Anterior cingulate cortex (tissue), 58 donors: Measurements from ENCODE around the gene PLEKHS1.

Source experiments
- DNase-seq, 58 donors: peaks; one replicate each; lab custom pipeline; 2025; lab: John Stamatoyannopoulos, UW

PLEKHS1 gene

DNA sequence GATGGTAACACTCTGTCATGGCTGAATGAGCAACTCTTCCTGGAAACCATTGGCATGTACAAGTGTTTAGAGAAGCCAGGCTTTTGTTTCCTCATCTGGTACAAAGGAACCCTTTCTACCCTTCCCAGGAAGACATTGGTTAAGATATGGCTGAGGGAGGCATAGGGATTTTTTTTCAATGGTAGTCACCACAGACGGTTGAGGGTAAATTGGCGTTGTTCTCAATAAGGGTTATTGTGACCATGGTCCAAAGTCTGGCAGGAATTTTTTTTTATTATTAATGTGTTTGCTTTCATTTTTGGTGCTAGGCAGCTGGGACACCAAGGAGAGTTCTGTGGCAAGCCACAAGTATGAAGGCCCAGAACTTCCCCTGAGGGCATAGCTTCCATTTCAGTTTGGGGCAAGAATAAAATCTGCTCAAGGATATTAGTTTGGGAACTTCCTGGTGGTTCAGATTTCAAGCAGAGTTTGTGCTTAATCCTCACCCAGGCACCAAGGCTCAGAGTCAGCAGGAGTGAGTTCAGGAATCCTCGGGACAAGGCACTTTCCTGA lies at the start of gene PLEKHS1:
Gene PLEKHS1 (plus strand): TSS at position 502 of the 552 bp plus-strand sequence. CDS start 3,596 bp downstream, outside the sequence.
- no peak for DNase-seq

DNA sequence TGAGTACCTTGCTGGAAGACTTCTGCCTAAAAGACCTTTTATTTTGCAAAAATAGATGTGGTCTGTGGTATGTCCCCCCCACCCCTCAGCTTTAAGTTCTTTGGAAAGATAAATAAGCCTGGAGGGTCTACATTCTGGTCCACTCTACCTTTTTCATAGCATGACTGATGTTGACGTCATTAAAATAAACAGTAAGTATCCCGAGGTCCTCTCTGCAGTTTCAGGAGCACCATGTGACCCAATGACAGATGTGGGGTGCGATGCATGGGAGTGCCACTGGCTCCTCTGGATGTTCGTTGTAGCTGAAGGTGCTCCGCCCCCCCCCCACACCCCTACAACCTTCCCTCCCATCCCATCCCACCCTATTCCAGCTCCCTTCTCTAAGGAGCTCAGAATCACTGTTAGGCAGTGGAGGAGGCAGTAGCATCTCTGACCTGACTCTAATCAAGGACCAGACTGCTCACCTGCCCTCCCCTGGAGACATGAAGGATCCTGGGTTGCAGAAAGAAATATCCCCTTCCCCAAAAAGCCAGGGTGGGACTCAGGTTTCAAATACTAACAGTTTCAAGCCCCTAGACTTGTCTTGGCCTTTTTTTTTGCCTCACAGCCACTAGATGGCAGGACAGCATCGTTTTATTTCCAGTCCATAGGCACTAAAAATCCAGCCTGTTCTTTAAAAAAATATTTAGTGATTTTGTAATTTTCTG lies 46.7 kb upstream of the PLEKHS1 start:
- DNase-seq = peak in 17 of 58 donors; percentile 4 to 45 (median 24)

DNA sequence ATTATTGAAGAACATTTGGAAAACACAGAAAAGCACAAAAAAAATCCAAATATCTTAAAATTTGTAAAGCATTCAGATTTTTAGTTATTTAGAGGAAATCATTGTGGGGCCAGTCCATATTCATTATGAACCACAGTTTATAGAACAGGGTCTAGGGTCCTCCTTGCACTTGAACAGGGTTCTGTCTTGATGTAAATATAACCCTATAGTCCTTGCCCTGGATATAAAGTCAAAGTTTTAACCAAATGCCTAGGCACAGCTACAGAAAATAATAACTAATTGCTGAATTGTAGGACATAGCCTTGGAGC lies 46.2 kb upstream of the PLEKHS1 start:
- no peak for DNase-seq

GRCh38 chr10:113706623-113707022 lies 44.9 kb upstream of the PLEKHS1 start:
- DNase-seq = no peak

DNA sequence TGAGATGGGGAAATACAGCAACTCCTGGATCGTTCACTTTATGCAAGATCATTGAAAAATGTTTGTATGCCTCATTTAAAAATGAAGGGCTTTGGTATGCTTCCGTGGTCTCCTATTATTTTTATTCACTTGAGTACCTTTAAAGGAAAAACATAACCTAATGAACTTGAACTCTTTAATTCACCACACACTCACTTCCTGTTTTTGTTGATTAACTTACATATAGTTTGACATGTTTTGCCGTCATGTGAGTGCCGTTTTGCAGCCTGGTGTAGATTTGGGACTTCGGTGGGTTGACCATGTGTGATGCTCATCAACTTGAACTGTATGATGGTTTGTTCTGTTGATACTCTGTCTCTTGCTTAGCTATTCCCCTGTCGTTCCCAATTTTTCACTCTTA lies 42.8 kb upstream of the PLEKHS1 start:
- DNase-seq = no peak

DNA sequence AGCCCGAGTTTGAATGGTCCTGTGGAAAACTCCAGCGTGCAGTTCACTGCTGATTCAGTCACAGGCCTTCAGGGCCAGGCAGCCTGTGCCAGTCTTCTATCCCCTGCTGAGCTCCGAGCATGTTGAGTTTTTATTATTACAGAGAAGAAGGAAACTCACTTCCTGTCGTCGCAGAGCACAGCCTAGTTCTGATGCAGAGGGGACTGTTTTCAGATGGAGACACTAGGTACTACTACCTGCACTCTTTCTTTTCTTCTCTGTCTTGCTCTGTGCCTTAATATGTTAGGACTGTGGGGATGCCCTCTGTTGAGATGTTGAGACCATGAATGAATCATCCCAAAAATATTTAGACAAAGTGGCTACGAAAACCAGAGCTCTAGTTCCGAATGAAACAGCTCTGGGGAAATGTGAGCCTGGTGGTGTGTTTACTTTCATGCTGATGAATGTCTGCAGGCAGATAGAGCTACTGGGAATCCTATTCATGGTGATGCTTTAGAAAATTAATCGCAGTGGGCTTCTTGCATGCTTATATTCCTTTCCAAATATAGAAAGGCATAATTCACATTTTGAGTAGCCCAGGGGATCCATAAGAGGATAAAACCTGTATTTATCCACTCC lies 42.2 kb upstream of the PLEKHS1 start:
- peak in 17 of 58 donors; percentile 5 to 55 (median 23) for DNase-seq

GRCh38 chr10:113711142-113711541 lies 40.3 kb upstream of the PLEKHS1 start:
- DNase-seq = peak in 13 of 58 donors; percentile 5 to 34 (median 17)

DNA sequence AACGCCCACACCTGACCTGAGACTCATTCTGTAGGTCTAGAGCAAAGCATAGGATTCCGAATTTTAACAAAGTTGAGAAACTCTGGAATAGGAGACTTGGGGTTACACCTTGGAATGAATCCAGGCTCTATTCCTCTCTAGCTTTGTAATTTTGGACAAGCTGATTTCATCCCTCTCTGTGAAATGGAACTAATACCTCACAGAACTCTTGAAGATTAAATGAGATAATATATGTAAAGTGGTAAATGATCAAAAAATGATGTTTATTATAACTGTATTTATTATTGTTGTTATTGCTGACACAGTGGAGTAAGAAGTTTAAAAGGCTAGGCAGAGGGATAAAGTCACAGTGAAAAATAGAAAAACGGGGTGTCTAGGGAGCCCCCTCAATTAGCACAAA lies 39.5 kb upstream of the PLEKHS1 start:
- DNase-seq = no peak

GRCh38 chr10:113712755-113713639 lies 38.5 kb upstream of the PLEKHS1 start:
- no peak for DNase-seq

- no peak for DNase-seq
These were observed 37.9 kb upstream of the PLEKHS1 start for GRCh38 chr10:113713640-113713982.

- DNase-seq = no peak
These were observed 35.2 kb upstream of the PLEKHS1 start for GRCh38 chr10:113716109-113716910.

GRCh38 chr10:113718969-113719822 lies 32.3 kb upstream of the PLEKHS1 start:
- DNase-seq = no peak

GRCh38 chr10:113720386-113720785 lies 31.1 kb upstream of the PLEKHS1 start:
- no peak for DNase-seq

DNA sequence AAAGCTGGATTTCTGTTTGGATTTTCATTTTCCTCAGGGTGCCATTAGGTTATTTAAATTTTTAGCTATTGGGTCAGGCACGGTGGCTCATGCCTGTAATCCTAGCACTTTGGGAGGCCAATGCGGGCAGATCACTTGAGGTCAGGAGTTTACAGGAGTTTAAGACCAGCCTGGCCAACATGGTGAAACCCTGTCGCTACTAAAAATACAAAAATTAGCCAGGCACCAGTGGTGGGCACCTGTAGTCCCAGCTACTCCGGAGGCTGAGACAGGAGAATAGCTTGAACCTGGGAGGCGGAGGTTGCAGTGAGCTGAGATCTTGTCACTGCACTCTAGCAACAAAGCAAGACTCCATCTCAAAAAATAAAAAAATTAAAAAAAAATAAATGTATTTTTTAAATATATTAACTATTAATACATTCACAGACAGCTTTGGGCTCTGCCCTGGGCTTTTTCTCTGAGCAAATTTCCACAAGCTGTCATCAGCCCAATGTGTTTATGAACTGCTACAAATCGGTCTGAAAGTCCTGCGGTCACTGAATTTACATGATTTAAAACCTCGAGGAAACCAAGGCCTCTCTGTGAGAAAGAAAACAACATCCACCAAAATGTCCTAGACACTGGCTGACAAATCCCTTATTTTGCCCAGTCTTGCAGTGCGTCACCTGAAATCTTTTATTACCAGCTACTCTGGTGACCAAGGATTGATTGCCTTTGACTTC lies 19.2 kb upstream of the PLEKHS1 start:
- no peak for DNase-seq

GRCh38 chr10:113732966-113733365 lies 18.5 kb upstream of the PLEKHS1 start:
- DNase-seq = no peak

GRCh38 chr10:113733635-113734034 lies 17.8 kb upstream of the PLEKHS1 start:
- DNase-seq = no peak

GRCh38 chr10:113735913-113736312 lies 15.6 kb upstream of the PLEKHS1 start:
- DNase-seq = no peak

- DNase-seq = no peak
These were observed 14.9 kb upstream of the PLEKHS1 start for GRCh38 chr10:113736576-113736975.

DNA sequence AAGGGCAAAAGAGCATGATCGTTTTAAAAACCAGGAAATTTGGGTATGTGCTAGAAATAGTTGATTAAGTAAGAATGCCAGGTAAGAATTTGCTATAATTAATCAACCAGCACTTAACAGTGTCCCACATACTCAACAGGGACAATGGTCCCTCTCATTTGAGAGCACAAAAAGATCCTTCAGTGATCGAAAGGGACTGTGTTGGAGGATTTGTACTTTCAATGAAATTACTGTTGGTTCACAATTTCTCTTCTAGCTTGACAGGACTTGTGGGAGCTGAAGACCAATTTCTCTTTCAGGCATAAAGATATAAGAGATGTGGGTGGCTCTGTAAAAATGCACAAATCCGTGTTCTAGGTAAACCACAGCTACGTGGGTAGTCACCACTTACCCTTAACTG lies 12.5 kb upstream of the PLEKHS1 start:
- no peak for DNase-seq
